HG03442 (cell line): Measurements from ENCODE around the gene CUL4B.
"Not testable (repeated sequence)": the region's sequence is repeated elsewhere in the genome, so short reads cannot be mapped to it uniquely, and the experiment has no call there.

Experiments
- ATAC-seq: cut with Tn5 transposase; IDR thresholded peaks from one replicate; pipeline ENCODE4 v1.9.1; 2021; ENCODE audit warnings: mild to moderate bottlenecking, moderate library complexity; ENCODE audit not compliant: unreplicated experiment

Gene CUL4B

GRCh38 chrX:120534413-120535205 lies 26.2 kb downstream of the CUL4B start:
- ATAC-seq = no peak

- no peak for ATAC-seq
These were observed 37.9 kb downstream of the CUL4B start for GRCh38 chrX:120522820-120523219.

- no peak for ATAC-seq
These were observed 42.8 kb downstream of the CUL4B start for GRCh38 chrX:120517936-120518335.

GRCh38 chrX:120514236-120514635 lies 46.5 kb downstream of the CUL4B start:
- no peak for ATAC-seq

GRCh38 chrX:120512627-120513026 lies 48.1 kb downstream of the CUL4B start:
- ATAC-seq = no peak

- ATAC-seq = no peak
These were observed 48.5 kb downstream of the CUL4B start for GRCh38 chrX:120512222-120512621.

GRCh38 chrX:120504569-120504968 lies 56.2 kb downstream of the CUL4B start:
- no peak for ATAC-seq

- ATAC-seq = no peak
These were observed 61.3 kb downstream of the CUL4B start for GRCh38 chrX:120499301-120500072.

- not testable (repeated sequence) for ATAC-seq
These were observed 70.6 kb downstream of the CUL4B start for GRCh38 chrX:120490119-120490518.

GRCh38 chrX:120486786-120487185 lies 74.0 kb downstream of the CUL4B start:
- ATAC-seq = no peak

GRCh38 chrX:120485638-120486520 lies 74.9 kb downstream of the CUL4B start:
- peak; percentile 84 for ATAC-seq

GRCh38 chrX:120485315-120485637 lies 75.5 kb downstream of the CUL4B start:
- peak; percentile 7 for ATAC-seq

GRCh38 chrX:120477453-120477852 lies 83.3 kb downstream of the CUL4B start:
- no peak for ATAC-seq

GRCh38 chrX:120476714-120477113 lies 84.0 kb downstream of the CUL4B start:
- no peak for ATAC-seq

- ATAC-seq = not testable (repeated sequence)
These were observed 85.3 kb downstream of the CUL4B start for GRCh38 chrX:120475447-120475846.
